ENCODE measurements around the gene TMCC2.
A peak's percentile ranks its signal among the peaks of the same experiment; 100 is the strongest.
"Not testable (repeated sequence)": the region's sequence is repeated elsewhere in the genome, so short reads cannot be mapped to it uniquely, and the experiment has no call there.

The TMCC2 gene, protein sequence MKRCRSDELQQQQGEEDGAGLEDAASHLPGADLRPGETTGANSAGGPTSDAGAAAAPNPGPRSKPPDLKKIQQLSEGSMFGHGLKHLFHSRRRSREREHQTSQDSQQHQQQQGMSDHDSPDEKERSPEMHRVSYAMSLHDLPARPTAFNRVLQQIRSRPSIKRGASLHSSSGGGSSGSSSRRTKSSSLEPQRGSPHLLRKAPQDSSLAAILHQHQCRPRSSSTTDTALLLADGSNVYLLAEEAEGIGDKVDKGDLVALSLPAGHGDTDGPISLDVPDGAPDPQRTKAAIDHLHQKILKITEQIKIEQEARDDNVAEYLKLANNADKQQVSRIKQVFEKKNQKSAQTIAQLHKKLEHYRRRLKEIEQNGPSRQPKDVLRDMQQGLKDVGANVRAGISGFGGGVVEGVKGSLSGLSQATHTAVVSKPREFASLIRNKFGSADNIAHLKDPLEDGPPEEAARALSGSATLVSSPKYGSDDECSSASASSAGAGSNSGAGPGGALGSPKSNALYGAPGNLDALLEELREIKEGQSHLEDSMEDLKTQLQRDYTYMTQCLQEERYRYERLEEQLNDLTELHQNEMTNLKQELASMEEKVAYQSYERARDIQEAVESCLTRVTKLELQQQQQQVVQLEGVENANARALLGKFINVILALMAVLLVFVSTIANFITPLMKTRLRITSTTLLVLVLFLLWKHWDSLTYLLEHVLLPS

DNA sequence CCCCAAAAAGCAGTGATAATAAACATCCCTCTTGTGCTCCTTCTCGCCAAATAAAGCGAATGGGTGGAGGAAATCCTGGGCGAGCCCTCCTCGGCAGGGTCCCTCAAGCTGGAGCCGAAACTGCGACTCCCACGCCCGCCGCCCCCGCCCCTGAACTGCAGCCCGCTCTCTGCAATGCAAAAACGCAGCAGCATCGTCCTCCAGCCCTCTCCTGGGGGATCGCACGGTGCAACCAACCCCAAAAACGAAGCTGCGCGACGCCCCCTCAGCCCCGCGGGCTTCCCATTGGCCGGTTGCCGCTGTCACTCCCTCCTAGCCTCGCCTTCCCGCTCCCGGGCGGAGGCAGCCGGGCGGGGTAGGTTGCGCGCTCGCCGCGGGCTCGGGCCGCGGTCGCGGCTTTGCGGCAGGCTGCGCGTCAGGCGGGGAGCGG lies at the start of gene TMCC2:
Gene TMCC2 (plus strand): TSS at position 363 of the 430 bp plus-strand sequence. CDS start 619 bp downstream, outside the sequence.
- peak; percentile 81 for DNase-seq

- no peak for DNase-seq
Observed at GRCh38 chr1:205179842-205180241, 47.9 kb upstream of the TMCC2 start.

- not testable (repeated sequence) for DNase-seq
Observed at GRCh38 chr1:205180331-205180730, 47.4 kb upstream of the TMCC2 start.

- DNase-seq, result no peak
Observed at GRCh38 chr1:205182930-205183329, 44.8 kb upstream of the TMCC2 start.

DNA sequence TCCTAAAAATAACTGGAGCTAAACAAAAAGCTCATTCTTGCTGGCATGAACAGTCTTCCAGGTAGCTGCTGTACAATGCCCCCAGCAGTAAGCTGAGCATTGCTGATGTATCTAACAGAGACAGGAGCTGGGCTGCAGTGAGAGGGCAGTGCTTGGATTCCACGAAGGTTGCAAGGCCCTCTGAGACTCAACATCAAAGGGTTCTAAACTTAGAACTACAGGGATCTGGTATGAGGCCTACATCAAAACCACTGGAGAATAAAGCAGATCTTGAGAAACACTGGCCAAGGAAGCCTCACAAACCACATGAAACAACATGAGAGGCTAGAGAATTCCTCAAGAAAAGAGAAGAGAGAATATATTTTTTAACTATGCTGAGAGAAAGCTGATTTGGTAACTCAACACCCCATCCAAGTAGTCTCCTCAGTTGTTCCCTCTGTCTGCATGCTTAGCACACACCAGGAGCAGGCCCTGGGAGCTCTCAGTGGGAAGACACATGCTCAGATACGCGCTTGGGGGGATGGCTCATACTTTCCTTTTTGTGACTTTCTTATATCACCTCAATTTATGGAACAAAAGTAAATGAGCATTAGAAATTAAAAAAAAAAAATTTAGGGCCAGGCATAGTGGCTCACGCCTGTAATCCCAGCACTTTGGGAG lies 43.9 kb upstream of the TMCC2 start:
- no peak for DNase-seq

GRCh38 chr1:205186191-205186590 lies 41.6 kb upstream of the TMCC2 start:
- DNase-seq, result no peak

DNA sequence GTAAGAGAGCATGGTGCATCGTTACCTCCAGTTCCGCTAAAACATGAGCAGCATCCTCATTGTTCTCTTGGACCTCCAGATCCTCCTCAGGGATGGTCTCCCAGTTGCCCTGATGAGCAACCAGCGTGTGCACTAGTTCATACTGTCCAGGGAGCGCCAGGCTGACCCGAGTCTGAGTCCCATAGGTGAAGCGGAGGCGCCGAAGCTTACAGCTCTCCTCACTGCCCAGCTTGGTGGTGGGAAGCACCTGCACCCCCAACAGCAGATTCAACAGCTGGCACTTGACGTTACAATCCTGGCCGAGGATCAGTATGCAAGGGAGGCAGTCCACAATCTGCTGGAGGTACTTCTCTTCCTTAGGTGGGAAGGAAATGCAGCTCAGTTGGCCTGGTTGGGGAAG lies 40.3 kb upstream of the TMCC2 start:
- no peak for DNase-seq

DNA sequence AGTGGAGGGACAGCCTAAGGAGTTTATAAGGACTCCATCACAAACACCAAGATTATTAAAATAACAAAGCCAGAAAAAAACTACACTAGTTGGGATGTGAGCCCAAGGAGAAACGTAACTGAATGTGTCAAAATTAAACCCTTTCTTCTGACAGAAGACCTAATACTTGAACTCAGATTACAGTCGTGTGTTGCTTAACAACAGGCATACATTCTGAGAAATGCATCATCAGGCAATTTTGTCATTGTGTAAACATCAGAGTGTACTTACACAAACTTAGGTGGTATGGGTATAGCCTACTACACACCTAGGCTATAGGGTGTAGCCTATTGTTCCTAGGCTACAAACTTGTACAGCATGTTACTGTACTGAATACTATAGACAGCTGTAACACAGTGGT lies 39.6 kb upstream of the TMCC2 start:
- no peak for DNase-seq

DNA sequence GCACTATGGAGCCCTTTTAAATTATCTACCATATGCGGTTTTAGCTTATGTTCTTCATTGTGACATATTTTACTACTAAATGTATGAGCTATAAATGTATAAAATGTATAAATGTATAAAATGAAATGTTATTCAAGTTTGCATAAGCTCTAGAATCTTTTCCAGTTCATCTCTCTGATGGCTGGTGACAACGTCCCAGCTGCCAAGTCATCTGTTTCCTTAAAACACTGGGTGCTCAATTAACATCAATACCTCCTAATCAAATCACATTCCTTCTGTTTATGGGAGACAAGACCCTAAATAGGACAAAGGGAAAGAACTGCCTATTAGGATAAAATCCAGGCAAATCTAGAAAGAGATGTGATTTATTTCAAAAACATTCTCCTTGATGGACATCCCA lies 39.1 kb upstream of the TMCC2 start:
- DNase-seq, result no peak

GRCh38 chr1:205189131-205189530 lies 38.6 kb upstream of the TMCC2 start:
- DNase-seq, result no peak

DNA sequence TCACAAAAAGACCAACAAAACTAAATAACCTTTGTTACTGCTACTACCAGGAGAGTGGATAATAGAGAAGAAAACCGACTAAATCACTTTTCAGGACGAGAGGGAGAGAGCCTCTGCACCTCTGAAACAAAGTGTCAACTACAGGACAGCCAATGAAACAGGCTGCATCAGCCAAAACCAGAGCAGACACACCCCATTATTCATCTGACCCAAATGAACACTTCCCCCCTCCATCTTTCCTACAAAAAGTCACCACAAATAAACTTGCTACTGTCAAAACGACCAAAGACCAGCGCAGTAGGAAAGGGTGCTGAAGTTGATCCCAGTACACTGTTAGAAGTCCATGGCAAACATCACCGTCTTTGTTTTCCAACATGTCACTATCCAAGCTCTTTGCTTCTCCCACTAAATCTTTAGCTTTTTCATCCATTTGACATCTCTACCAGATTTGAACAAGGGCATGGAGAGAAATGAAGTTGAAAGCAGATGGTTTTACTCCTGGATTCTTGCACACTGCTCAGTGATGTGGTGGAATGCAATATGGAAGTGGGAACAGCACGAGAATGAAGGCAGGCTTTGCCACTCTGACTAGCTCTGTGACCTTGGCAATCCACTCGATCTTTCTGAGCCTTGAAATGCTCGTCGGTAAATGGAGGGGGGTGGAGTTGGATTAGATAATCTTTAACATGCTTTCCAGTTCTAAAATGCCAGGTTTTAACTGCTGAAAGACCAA lies 36.7 kb upstream of the TMCC2 start:
- no peak for DNase-seq

GRCh38 chr1:205191622-205192021 lies 36.1 kb upstream of the TMCC2 start:
- DNase-seq, result no peak

DNA sequence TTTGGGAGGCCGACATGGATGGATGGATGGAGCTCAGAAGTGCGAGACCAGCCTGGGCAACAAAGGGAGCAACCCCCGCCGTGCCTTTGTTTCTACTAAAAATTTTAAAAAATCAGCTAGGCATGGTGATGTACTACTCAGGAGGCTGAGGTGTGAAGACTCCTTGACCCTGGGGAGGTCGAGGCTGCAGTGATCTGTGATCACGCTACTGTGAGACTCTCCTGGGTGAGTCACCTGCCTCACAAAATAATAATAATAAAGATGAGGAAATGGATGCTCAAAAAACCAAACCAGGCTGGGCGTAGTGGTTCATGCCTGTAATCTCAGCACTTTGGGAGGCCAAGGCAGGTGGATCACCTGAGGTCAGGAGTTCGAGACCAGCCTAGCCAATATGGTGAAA lies 35.5 kb upstream of the TMCC2 start:
- DNase-seq, result no peak

DNA sequence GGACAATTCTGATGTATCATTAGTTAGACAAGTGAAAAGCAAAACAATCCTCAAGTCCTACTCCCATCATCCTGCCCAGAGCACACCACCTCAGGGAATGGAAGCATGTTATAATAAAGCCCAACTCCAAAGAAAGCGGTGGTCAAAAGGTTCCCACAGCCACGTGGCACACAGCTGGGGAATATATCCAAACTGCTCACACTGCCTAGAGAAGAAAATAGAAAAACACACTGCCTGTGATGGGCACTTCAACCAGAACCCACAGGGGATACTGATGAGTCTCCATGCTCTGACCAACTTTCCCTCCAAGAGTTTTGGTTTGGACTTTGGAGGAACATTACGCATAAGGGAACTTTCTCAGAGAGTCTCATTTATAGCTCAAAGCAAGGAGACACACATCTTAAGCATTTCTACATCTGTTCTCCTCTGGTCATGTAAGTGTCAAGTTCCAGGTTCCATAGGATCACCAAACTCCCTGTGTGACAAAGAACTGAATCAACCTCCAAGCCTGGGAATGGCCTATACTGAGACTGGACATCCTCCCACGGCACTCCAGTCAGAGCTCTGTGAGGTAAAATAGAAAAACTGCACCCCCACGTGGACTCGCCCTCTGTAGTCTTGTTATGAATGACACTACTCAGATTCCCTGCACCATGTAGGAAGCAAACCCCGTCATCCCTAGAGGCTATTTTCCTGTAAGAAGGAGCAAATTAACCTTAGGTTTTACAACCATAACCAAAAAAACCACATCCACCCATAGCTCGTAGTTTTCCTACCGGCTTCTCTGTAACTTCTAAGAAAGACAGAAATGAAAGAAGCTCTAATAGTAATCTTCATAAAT lies 28.4 kb upstream of the TMCC2 start:
- DNase-seq, result peak; percentile 11

DNA sequence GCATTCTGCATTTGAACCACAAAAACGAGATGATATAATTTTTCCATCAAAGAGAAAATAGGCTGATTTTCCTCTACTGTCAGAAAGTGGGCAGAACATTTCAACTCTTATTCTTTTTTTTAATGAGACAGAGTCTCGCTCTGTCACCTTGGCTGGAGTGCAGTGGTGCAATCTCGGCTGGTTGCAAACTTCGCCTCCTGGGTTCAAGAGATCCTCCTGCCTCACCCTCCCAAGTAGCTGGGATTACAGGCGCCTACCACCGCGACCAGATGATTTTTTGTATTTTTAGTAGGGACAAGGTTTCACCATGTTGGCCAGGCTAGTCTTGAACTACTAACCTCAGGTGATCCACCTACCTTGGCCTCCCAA lies 27.8 kb upstream of the TMCC2 start:
- DNase-seq, result peak; percentile 9

- DNase-seq, result no peak
Observed at GRCh38 chr1:205204552-205204951, 23.2 kb upstream of the TMCC2 start.

DNA sequence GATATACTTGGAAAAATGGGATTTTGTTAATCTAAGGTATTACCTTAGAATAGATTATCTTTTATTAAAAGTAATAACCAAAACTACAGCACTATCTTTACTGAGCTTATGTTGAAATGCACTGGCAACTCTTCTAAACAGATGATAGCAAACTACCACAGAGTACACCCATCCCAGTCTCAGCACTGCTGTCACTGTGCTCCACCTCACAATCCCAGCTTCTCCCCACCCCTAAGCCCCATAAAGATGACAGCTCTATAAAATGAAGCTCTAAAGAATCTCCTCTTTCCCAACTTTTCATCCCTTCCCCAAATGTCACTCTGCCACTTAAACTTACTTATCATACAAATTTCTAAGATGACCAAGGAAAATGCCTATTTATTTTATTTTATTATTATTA lies 22.7 kb upstream of the TMCC2 start:
- DNase-seq, result no peak

DNA sequence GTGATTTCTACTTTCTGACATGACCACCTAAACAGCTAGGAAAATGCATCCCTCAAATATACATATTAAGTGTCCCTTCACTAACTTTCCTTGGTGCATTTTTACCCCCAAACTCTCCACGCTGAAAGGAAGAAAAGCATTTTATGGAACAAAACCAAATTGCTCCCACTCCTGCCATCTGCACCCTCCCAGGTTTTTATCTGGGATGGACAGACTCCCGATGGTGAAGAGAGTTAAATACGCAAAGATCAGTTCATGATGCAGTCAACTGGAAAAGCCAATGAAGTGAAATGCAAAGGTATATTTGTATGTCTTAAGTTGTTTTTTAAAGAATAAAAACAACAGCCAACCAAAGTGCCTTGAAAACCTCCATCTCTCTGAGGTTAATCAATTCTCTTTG lies 18.9 kb upstream of the TMCC2 start:
- no peak for DNase-seq

GRCh38 chr1:205210756-205211168 lies 17.0 kb upstream of the TMCC2 start:
- peak; percentile 19 for DNase-seq

DNA sequence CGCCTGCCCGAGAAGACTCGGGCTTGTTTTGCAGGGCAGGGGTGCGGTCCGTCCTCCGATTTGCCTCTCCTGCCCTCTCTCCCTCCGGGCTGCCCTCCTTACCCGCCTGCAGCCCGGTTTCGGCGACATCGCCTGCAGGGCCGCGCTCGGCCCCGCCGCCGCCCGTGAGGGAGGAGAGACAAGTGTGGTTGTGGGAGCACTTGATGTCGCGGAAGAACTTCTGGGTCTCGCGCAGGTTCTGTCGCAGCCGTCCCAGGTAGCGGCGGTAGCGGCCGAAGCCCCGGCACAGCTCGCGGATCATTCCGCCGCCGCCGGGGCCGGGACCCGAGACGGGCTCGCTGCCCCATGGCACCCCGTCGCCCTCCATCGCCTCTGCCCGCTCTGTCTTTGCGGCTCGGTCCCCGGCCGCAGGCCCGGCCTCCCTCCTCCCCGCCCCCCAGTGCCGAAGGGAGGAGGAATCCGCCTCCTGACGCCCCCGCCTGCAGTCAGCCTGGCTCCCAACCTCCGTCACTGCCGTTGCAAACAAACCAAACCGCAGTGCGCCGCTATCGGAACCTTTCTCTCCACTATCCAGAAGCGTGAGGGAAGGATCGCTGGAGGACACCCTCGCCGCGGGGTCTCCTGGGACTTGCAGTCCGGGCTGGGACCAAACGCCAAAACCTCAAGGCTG lies 16.4 kb upstream of the TMCC2 start, which contains the start of gene DSTYK:
Gene DSTYK (minus strand): TSS at position 534 of the 670 bp plus-strand sequence. CDS start 167 bp downstream, at position 367.
- DNase-seq, result peak; percentile 89

- no peak for DNase-seq
Observed at GRCh38 chr1:205211839-205212536, 15.8 kb upstream of the TMCC2 start.

Measured in stimulated activated CD4-positive, alpha-beta T cell treated with anti-CD3 and anti-CD28 coated beads, Interleukin-4, amount 100 ng/mL, for 1 hour (primary cell).